GM18502 (cell line): ENCODE measurements around the gene USP36.
A peak's percentile ranks its signal among the peaks of the same experiment; 100 is the strongest.
"Not testable (repeated sequence)": the region's sequence is repeated elsewhere in the genome, so short reads cannot be mapped to it uniquely, and the experiment has no call there.

Source experiments
- ATAC-seq: cut with Tn5 transposase; IDR thresholded peaks from one replicate; pipeline ENCODE4 v1.9.1; 2021; ENCODE audit warnings: mild to moderate bottlenecking; ENCODE audit not compliant: unreplicated experiment, poor library complexity

The USP36 gene

GRCh38 chr17:78794864-78795640 is 45.6 kb downstream of the USP36 start:
- ATAC-seq: no peak

- no peak for ATAC-seq
Measured at GRCh38 chr17:78794399-78794798, 46.2 kb downstream of the USP36 start.

GRCh38 chr17:78793968-78794367 is 46.6 kb downstream of the USP36 start:
- ATAC-seq: no peak

DNA sequence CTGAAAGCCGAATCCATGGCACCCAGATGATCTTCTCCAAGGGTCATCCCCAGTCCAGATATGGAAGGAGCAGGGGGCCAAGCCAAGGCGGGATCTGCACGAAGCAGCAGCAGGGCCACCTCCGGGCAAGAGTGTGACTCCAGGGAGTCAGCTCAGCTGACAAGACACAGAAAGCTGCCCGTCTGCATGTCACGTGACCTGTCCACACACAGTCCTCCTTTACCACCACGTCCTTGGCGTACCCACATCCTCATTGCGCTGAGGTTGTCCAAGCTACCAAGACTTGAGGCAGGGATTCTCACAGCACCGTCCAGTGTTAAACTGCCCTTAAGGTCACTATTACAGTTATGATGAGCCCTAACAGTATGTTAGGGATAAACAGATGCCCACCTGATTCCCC is 47.2 kb downstream of the USP36 start:
- ATAC-seq: no peak

DNA sequence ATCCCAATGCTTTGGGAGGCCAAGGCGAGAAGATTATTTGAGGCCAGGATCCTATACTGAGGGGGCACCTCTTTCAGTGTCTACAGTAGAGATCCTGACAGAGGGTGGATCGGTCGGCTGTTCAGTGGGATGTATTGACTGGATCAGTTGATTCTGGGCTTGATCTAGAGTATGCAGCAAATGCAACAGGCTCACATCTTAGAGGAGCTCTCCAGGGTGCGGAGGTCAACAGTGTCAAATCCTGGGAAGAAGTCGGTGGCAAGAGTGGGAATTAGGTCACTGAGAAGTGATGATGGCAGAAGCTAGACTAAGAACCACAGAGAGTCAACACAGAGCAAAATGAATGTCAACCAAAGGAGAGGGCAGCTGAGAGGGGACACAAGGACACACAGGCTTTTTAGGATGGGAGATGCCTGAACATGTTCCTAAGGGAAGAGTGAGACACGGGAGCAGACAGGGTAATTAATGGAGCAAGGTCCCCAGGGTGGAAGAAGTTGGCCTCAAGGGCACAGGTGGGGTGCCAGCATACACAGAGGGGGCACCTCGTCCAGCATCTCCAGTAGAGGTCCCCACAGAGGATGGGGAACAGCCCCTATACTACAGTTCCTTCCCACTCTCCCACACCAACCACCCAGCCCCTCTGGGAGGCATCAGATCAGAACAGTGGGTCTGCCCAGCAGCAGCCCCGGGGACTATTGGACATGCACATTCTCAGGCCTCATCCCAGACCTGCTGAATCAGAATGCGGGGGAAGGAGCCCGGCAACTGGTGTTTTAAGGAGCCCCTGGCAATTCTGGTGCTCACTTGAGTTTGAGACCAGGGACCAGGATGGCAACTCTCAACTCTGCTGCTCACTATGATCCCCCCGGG is 48.5 kb downstream of the USP36 start:
- no peak for ATAC-seq

- ATAC-seq: no peak
Measured at GRCh38 chr17:78790552-78790951, 50.1 kb downstream of the USP36 start.

DNA sequence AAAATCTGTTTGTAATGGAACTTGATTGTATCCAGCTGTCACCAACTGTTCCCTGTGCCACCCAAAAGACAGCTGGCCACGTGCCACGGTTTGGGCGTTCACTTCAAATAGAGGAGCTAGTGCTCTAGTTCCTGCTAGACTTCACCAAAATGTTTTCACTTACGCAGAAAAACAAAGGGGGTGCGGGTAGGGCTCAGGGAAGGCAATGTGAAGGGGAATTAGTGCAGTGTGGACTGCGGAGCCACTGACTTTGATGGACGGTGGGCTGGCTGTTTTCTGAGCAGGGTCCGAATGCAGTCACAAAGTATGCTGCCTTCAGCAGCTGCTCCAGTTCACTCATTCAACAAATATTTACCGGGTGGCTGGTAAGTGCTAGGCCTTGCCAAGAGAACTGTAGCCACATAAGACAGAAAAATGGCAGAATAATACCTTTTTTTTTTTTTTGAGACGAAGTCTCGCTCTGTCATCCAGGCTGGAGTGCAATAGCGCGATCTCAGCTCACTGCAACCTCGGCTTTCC is 50.9 kb downstream of the USP36 start:
- ATAC-seq: no peak

GRCh38 chr17:78789149-78789662 is 51.4 kb downstream of the USP36 start:
- no peak for ATAC-seq

DNA sequence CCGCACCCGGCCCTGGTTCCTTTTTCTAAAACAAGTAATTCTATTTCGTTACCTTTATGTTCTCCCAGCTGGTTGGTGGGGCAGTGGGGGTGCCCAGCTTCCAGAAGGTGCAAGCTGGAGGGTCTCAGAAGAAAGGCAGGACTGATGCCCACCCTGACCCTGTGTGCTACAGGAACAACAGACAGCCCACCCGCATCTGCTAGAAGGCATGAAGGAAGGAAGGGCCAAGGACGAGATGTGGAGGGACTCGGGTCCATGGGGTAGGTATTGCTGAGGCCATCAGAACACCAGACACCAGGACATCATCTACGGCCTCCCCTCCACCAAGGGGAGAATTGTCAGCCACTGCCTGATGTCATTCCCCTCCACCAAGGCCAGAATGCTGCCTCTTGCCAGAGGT is 52.2 kb downstream of the USP36 start:
- no peak for ATAC-seq

GRCh38 chr17:78787444-78787843 is 53.2 kb downstream of the USP36 start:
- ATAC-seq: no peak

DNA sequence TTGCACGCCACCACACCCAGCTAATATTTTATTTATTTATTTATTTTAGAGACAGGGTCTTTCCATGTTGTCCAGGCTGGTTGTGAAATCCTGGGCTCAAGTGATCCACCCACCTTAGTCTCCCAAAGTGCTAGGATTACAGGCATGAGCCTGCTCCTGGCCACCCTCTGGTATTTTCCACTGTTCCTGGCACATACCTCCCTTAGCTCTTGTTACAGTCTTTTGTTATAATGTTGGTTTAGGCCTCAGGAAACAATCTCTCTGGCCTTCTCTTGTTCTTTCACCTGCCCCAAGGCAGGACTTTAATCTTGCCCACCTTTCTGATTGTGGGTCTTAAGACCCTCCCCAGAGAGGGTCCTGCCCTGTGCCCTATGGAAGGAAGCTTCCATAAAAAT is 55.0 kb downstream of the USP36 start:
- ATAC-seq: no peak

DNA sequence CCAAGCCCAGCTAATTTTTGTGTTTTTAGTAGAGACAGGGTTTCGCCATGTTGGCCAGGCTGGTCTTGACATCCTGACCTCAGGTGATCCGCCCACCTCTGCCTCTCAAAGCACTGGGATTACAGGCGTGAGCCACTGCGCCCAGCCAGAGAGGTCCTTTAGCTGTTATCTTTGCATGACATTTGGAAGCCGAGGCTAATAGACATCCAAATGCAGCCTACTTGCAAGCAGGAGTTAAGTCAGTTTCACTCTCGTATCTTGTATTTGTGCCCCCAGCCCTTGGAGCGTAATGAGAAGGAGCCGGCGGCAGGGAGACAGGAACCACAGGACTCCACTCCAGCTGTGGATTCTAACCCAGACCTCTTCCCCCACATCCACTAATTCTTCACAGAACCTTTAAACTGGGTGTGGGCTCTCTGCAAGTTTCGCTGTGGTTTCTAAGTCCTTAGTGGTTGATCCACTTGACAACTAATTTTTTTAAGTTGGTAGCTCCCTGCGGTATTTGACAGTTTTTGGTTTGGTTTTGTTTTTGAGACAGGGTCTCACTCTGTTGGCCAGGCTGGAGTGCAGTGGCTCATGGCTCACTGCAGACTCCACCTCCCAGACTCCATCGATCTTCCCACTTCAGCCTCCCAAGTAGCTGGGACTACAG is 55.5 kb downstream of the USP36 start:
- no peak for ATAC-seq

GRCh38 chr17:78784352-78784751 is 56.3 kb downstream of the USP36 start:
- ATAC-seq: no peak

DNA sequence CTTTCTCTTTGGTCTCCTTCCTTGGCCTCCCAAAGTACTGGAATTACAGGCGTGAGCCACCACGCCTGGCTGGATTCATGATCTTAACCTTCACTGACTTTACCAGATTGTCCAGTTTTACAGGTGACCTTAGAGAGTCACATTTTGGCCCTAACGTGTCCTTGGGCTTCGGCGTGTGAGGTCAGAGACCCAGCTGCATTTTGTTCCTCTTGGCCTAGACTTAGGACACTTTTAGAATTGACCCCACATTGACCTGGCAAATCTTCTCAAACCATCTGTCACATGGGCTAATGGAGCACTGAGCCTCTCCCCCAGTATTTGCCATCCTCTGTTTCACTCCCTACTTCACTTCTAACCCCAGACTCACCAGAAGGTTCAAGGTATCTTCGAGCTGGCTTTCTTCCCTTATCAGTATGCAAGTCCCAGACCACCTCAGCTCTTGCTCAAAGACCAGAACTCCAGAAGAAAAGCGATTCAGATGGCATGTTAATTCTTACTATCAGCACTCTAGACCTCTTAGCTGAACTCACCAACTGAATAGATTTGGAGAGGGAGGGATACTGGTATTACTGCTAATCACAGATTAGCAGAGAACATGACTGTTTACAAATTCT is 56.8 kb downstream of the USP36 start:
- no peak for ATAC-seq

DNA sequence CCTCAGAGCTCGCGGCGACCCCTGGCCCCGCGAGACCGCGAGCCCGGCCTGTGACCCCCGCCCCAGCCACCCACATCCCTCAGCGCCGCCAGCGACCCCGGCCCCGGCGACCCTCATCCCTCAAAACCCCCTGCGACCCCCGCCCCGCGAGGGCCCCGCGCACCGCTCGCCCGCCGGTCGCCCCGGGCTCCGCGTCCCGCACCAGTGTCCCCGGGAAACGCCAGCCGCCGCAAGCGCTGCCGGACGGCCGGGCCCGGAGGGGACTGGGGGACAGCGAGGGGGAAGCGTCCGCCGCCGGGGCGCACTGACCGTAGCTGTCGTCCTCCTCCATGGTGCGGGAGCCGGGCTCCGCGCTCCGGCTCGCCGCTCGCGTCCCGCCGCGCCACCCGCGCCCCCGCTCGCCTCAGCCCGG is 58.7 kb downstream of the USP36 start, which contains the start of gene CYTH1:
Gene CYTH1, minus strand, starts transcription at position 381 of the 412 bp plus-strand sequence. Its CDS starts 50 bp downstream, at position 331.
- ATAC-seq: peak; percentile 24

- peak; percentile 19 for ATAC-seq
Measured at GRCh38 chr17:78781104-78781892, 59.3 kb downstream of the USP36 start.

DNA sequence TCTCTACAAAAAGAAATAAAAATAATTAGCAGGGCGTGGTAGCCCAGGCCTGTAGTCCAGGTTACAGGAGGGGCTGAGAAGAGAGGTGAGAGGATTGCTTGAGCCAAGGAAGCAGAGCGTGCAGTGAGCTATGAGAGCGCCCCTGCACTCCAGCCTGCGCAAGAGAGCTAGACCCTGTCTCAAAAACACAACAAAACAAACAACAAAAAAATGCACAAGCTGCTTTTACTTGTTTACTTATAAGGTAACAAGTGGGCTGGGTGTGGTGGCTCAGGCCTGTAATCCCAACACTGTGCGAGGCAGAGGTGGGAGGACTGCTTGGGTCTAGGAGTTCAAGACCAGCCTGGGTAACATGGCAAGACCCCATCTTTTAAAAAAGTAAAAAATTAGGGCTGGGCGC is 60.3 kb downstream of the USP36 start:
- ATAC-seq: no peak

DNA sequence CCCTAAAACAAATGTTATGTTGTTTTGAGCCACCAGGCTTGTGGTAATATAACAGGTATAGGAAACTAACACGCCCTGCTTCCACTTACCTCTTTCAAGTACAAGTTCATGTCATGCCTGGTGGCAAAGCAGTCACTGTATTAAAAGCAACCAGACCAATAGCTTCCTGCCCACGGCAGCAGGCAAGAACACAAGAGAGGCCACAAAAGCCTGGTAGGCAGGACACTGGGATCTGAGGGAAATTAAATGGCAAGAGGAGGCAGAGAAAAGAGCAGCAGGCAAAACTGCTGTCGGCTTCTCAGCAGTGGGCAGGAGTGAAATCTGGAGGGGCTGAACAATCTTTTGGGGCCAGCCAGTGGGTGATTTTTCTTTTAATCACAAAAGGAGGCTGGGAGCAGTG is 60.8 kb downstream of the USP36 start:
- ATAC-seq: no peak

DNA sequence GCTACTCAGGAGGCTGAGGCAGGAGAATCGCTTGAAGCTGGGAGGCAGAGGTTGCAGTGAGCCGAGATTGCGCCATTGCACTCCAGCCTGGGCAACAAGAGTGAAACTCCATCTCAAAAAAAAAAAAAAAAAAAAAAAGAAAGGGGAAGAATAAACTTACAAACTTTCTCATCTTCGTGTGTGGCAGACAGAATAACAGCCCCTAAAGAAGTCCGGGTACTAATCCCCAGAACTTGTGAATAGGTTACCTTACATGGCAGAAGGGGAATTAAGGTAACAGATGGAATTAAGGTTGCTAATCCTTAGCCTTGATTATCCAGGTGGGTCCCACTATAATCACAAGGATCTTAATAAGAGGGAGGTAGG is 61.3 kb downstream of the USP36 start:
- ATAC-seq: not testable (repeated sequence)
